GM12891 (cell line): ENCODE data around the gene GOSR2.

Experiments used
- POLR2A ChIP-seq: IDR thresholded peaks from 2 replicates; pipeline ENCODE4 v1.6.1; 2011; ENCODE audit warnings: low read depth, low read length, control low read depth
- POLR2AphosphoS5 ChIP-seq: IDR thresholded peaks from 2 replicates; pipeline ENCODE4 v1.6.1; 2011; ENCODE audit warnings: low read depth, low read length, control low read depth

GRCh38 chr17:46889519-46889918 lies 33.4 kb upstream of the GOSR2 start:
- TF ChIP-seq POLR2A (no peak), POLR2AphosphoS5 (no peak)
